HepG2 (cell line): ENCODE measurements around the gene LRR1. TPM values are rescaled to one million over a fixed set of nuclear protein-coding genes. Genes with fewer than 3 reads are reported as not detected.
A peak's percentile ranks its signal among the peaks of the same experiment; 100 is the strongest.

Source experiments
- EP300 ChIP-seq, 3 experiments: sonication (generic) in 1 of 3; formaldehyde crosslinking in 1 of 3; IDR thresholded peaks; 2 replicates each; pipeline versions ENCODE4 v1.5.1 to v1.6.1; 2011 to 2020; ENCODE audit warnings: low read depth in 2 of 3, low read length in 2 of 3, borderline replicate concordance in 1 of 3, improper control_type of control experiment in 1 of 3, mild to moderate bottlenecking in 1 of 3, missing genetic modification reagents in 1 of 3, moderate library complexity in 1 of 3
- HNRNPK ChIP-seq: fragments of 200-400 bp; formaldehyde crosslinking; IDR thresholded peaks from 2 replicates; pipeline ENCODE4 v1.6.1; 2018; ENCODE audit warnings: low read length, low read depth, moderate library complexity, mild to moderate bottlenecking; ENCODE audit not compliant: poor library complexity, severe bottlenecking
- IRF1 ChIP-seq: sonication (generic); formaldehyde crosslinking; IDR thresholded peaks from 2 replicates; pipeline ENCODE4 v1.4.0; 2020; ENCODE audit warnings: low read depth, mild to moderate bottlenecking, missing genetic modification reagents
- JUN ChIP-seq: sonication (generic); formaldehyde crosslinking; IDR thresholded peaks from 2 replicates; pipeline ENCODE4 v1.4.0; 2020; ENCODE audit warnings: mild to moderate bottlenecking, missing genetic modification reagents
- KDM1A ChIP-seq: IDR thresholded peaks from 2 replicates; pipeline ENCODE4 v1.6.1; 2016; ENCODE audit warnings: missing compliant biosample characterization
- MIER2 ChIP-seq: IDR thresholded peaks from 2 replicates; pipeline ENCODE4 v1.6.1; 2016; ENCODE audit warnings: missing biosample characterization, missing genetic modification reagents
- POGZ ChIP-seq: sonication (generic); formaldehyde crosslinking; IDR thresholded peaks from 2 replicates; pipeline ENCODE4 v1.4.0; 2020; ENCODE audit warnings: mild to moderate bottlenecking, missing genetic modification reagents
- PRDM15 ChIP-seq: sonication (generic); formaldehyde crosslinking; IDR thresholded peaks from 2 replicates; pipeline ENCODE4 v1.4.0; 2020; ENCODE audit warnings: missing genetic modification reagents
- ZNF225 ChIP-seq: sonication (generic); formaldehyde crosslinking; IDR thresholded peaks from 2 replicates; pipeline ENCODE4 v1.4.0; 2020; ENCODE audit warnings: mild to moderate bottlenecking, missing genetic modification reagents
- ZNF251 ChIP-seq: sonication (generic); formaldehyde crosslinking; IDR thresholded peaks from 2 replicates; pipeline ENCODE4 v1.9.0; 2021; ENCODE audit warnings: mild to moderate bottlenecking, missing genetic modification reagents
- ZNF644 ChIP-seq: IDR thresholded peaks from 2 replicates; pipeline ENCODE4 v1.6.1; 2016; ENCODE audit warnings: low read depth
- ZNF670 ChIP-seq: sonication (generic); formaldehyde crosslinking; IDR thresholded peaks from 2 replicates; pipeline ENCODE4 v1.8.0; 2022; ENCODE audit warnings: mild to moderate bottlenecking, missing genetic modification reagents, borderline replicate concordance
- ZNF703 ChIP-seq: sonication (generic); formaldehyde crosslinking; IDR thresholded peaks from 2 replicates; pipeline ENCODE4 v1.5.1; 2020; ENCODE audit warnings: missing genetic modification reagents, mild to moderate bottlenecking, moderate library complexity, borderline replicate concordance
- ZNF879 ChIP-seq: sonication (generic); formaldehyde crosslinking; IDR thresholded peaks from 2 replicates; pipeline ENCODE4 v1.8.1; 2023; ENCODE audit warnings: missing genetic modification reagents
- polyA plus RNA-seq, 8 experiments: library from polyadenylated mRNA; depleted of rRNA in 3 of 8; stranded (reverse) in 7 of 8; unstranded in 1 of 8; fragments of >200 nt; fragmentation: Illumina TruSeq in 4 of 8; extraction: Trizol in 4 of 8; gene quantifications; 2 replicates each; pipeline versions ENCODE4 v1.2.1 to v1.2.3, GENCODE V29; 2011 to 2016; ENCODE audit warnings: low read depth in 4 of 8, missing spikeins in 1 of 8, mixed read lengths in 1 of 8; ENCODE audit not compliant: insufficient read depth in 1 of 8
- total RNA-seq, 5 experiments: library from RNA; depleted of rRNA; stranded (reverse); fragments of >200 nt; fragmentation: Illumina TruSeq; extraction: Trizol; gene quantifications; 2 replicates each; pipeline ENCODE4 v1.2.3, GENCODE V29; 2016; ENCODE audit warnings: low read depth in 1 of 5
- TF ChIP-seq, protein P1 (sequence below): sonication (generic); formaldehyde crosslinking; IDR thresholded peaks from 2 replicates; pipeline ENCODE4 v1.8.0; 2022; ENCODE audit warnings: mild to moderate bottlenecking, missing genetic modification reagents; ENCODE audit not compliant: insufficient replicate concordance
- TF ChIP-seq, protein P2 (sequence below): fragments of 450-650 bp; IDR thresholded peaks from 2 replicates; pipeline ENCODE4 v1.6.1; 2017
- TF ChIP-seq, protein P3 (sequence below): sonication (generic); formaldehyde crosslinking; IDR thresholded peaks from 2 replicates; pipeline ENCODE4 v1.5.1; 2020; ENCODE audit warnings: missing genetic modification reagents, mild to moderate bottlenecking, borderline replicate concordance

LRR1 gene
- total and polyA plus RNA-seq, 2 of the 13 experiments (the other 11 are each of a cell fraction or from before 2014, with no cell fraction given), result 7.0 to 36.2 TPM

- TF ChIP-seq, protein P1, sequence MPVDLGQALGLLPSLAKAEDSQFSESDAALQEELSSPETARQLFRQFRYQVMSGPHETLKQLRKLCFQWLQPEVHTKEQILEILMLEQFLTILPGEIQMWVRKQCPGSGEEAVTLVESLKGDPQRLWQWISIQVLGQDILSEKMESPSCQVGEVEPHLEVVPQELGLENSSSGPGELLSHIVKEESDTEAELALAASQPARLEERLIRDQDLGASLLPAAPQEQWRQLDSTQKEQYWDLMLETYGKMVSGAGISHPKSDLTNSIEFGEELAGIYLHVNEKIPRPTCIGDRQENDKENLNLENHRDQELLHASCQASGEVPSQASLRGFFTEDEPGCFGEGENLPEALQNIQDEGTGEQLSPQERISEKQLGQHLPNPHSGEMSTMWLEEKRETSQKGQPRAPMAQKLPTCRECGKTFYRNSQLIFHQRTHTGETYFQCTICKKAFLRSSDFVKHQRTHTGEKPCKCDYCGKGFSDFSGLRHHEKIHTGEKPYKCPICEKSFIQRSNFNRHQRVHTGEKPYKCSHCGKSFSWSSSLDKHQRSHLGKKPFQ, result peak; percentile 34
- TF ChIP-seq HNRNPK (no peak), PRDM15 (CRISPR knock-in tag) (no peak), ZNF225 (CRISPR knock-in tag) (no peak; the same call in 1 of the 2 replicates), IRF1 (CRISPR knock-in tag) (no peak), POGZ (CRISPR knock-in tag) (peak; percentile 83), ZNF644 (CRISPR knock-in tag) (no peak), ZNF703 (CRISPR knock-in tag) (no peak; the same call in 1 of the 2 replicates), ZNF879 (CRISPR knock-in tag) (no peak; the same call in 1 of the 2 replicates), ZNF670 (CRISPR knock-in tag) (peak; percentile 24; the same call in 1 of the 2 replicates), MIER2 (CRISPR knock-in tag) (no peak), JUN (CRISPR knock-in tag) (peak; percentile 42; the same call in 1 of the 2 replicates), ZNF251 (CRISPR knock-in tag) (no peak), EP300 (IDR thresholded peaks at IDR 0.05; ENCODE audit: low read depth in 2 of 2, low read length in 2 of 2) (no peak), EP300 (CRISPR knock-in tag; IDR thresholded peaks at IDR 0.05; ENCODE audit: borderline replicate concordance) (no peak; the same call in 1 of the 2 replicates), KDM1A (CRISPR knock-in tag) (no peak)
- TF ChIP-seq, protein P2, sequence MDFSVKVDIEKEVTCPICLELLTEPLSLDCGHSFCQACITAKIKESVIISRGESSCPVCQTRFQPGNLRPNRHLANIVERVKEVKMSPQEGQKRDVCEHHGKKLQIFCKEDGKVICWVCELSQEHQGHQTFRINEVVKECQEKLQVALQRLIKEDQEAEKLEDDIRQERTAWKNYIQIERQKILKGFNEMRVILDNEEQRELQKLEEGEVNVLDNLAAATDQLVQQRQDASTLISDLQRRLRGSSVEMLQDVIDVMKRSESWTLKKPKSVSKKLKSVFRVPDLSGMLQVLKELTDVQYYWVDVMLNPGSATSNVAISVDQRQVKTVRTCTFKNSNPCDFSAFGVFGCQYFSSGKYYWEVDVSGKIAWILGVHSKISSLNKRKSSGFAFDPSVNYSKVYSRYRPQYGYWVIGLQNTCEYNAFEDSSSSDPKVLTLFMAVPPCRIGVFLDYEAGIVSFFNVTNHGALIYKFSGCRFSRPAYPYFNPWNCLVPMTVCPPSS, result no peak
- TF ChIP-seq, protein P3, sequence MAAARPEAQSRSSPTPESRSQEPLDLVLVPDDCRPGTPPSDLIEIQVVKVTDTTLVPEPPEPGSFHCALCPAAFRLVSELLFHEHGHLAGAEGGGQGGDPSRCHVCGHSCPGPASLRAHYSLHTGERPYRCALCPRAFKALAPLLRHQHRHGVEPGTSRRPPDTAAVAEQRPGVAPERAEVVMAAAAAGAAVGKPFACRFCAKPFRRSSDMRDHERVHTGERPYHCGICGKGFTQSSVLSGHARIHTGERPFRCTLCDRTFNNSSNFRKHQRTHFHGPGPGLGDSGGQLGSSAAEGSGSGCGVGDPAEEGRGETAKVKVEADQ (CRISPR knock-in tag), result peak; percentile 73; the same call in 1 of the 2 replicates
Measured at GRCh38 chr14:49633640-49634546, 35.2 kb downstream of the LRR1 start (continued).
